Measurements from ENCODE around the gene ZNF740.

ZNF740 gene

DNA sequence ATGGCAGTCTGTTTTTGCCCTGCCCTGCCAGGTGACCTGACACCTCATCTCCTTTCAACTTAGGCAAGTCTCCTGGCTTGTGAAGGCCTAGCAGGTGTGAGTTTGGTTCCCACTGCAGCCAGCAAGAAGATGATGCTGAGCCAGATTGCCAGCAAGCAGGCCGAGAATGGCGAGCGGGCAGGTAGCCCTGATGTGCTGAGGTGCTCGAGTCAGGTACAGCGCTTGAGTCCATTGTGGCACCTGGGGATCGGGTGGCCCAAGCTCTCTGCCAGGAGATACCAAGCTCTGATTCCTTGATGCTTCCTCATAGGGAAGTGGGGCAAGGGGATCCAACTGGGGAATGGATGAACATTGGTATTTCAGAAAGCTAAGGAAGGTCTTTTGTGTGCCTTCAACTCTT lies 4.3 kb downstream of the ZNF740 start:
- CTCF ChIA-PET, result interaction anchor here (0.9 to 9.6 kb wide), 9 partner anchors 10 to 134 kb away, joined by 3 to 108 read pairs (median 4); partner anchors contain the start of gene IGFBP6
- TF ChIP-seq, protein P1, sequence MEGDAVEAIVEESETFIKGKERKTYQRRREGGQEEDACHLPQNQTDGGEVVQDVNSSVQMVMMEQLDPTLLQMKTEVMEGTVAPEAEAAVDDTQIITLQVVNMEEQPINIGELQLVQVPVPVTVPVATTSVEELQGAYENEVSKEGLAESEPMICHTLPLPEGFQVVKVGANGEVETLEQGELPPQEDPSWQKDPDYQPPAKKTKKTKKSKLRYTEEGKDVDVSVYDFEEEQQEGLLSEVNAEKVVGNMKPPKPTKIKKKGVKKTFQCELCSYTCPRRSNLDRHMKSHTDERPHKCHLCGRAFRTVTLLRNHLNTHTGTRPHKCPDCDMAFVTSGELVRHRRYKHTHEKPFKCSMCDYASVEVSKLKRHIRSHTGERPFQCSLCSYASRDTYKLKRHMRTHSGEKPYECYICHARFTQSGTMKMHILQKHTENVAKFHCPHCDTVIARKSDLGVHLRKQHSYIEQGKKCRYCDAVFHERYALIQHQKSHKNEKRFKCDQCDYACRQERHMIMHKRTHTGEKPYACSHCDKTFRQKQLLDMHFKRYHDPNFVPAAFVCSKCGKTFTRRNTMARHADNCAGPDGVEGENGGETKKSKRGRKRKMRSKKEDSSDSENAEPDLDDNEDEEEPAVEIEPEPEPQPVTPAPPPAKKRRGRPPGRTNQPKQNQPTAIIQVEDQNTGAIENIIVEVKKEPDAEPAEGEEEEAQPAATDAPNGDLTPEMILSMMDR (IDR thresholded peaks at IDR 0.05; ENCODE audit: insufficient read depth, low read length, missing control alignments), result no peak
- no peak for DNase-seq (ENCODE audit: low read depth, low spot score)
- POLR2A ChIA-PET, result interaction anchor here (0.8 kb wide), 1 partner anchor 27 kb away, joined by 3 read pairs; no protein-coding TSS in a partner anchor
- H3K4me3 ChIP-seq (ENCODE audit: low read depth, low read length), result no peak overlapping the region

DNA sequence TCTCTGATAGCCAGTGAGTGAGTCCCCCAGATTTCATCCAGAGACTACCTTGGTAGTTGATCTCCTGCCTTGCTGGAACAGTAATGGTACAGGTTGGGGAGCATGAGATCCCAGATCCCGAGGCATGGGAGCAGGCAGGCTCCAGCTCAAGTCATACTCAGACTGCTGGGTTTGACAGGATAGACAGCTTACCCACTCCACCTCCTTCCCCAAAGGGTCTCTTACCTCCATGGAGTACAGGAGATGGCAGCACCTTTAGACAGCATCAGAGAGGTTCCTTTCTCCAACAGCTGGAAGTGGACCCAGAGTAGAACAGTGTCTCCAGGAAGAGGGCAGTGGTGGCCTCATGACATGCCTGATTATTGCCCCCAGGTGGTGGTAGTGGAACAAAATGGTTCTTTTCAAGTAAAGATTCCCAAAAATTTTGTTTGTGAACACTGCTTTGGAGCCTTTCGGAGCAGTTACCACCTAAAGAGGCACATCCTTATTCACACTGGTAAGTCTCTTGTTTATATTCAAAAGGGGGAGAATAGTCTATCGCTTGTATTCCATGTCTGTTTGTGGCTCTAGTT lies 5.1 kb downstream of the ZNF740 start:
- CTCF ChIA-PET, result interaction anchor here (0.9 to 9.6 kb wide), 8 partner anchors 9 to 134 kb away, joined by 3 to 108 read pairs (median 4); partner anchors contain the start of gene IGFBP6

DNA sequence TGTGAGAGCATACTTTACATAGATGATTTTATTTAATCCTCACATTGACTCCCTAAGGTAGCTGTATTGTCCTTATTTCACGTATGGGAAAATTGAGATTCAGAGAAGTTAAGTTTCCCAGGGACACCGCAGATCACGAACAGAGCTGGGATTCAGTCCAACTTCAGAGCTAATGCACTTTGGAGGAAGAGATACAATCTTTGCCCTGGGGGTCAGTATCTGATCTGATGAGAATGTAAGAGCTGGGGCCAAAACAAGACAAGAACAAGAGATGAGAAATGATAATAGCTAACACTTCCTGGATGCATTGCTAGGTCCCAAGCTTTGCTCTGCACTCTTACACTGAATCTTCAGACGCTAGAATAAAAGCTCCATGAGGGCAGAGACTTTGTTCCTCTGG lies 6.2 kb downstream of the ZNF740 start:
- TF ChIP-seq, protein P1 (IDR thresholded peaks at IDR 0.05; ENCODE audit: insufficient read depth, low read length, missing control alignments), result no peak
- DNase-seq (ENCODE audit: low read depth, low spot score), result no peak
- POLR2A ChIA-PET, result interaction anchor here (1.0 to 1.6 kb wide), 2 partner anchors 11 to 121 kb away, joined by 3 to 4 read pairs; no protein-coding TSS in a partner anchor

More for the DNA sequence above, 5.1 kb downstream of the ZNF740 start:
- POLR2A ChIA-PET, result interaction anchor here (0.8 kb wide), 1 partner anchor 28 kb away, joined by 3 read pairs; no protein-coding TSS in a partner anchor
- no peak overlapping the region for H3K4me3 ChIP-seq (ENCODE audit: low read depth, low read length)
- TF ChIP-seq, protein P1 (IDR thresholded peaks at IDR 0.05; ENCODE audit: insufficient read depth, low read length, missing control alignments), result no peak
- no peak for DNase-seq (ENCODE audit: low read depth, low spot score)

DNA sequence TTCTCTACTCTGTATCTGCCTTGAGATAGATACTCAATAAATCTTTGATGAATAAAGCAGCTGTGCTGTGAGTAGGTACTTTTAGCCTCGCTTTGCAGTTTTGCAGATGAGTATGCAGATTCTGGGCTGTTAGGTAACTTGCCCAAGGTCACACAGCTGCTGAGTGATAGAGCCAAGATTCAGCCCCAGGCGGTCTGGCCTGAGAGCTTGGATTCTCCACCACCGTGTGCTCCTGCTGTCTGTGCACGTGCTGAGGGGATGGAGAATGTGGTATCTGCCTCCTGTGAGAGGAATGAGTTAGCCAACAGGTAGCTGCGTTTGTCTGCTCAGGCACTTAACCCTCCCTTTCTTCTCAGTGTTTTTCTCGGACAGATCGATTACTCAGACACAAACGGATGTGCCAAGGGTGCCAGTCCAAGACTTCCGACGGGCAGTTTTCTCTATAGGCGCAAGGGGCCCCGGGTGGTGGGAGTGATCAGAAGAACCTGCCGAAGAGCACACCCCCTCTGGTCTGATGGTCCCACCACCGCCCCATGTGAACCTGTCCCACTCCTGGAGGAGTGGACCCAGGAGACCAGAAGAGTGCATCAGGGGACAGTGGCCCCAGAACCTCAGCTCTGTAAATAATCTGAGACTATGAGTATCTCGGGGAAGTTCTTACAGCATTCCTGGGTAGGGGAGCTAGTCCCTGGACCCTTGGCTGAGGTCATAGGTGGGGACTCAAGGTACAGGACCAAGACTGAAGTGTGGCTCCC lies 6.8 kb downstream of the ZNF740 start:
- DNase-seq (ENCODE audit: low read depth, low spot score), result no peak
- H3K4me3 ChIP-seq (ENCODE audit: low read depth, low read length), result no peak overlapping the region
- ChIA-PET POLR2A (interaction anchor here (0.9 to 1.6 kb wide), 3 partner anchors 10 to 121 kb away, joined by 3 to 4 read pairs (median 3); partner anchors contain the start of gene SPRYD3), CTCF (interaction anchor here (0.7 to 9.6 kb wide), 12 partner anchors 9 to 149 kb away, joined by 3 to 108 read pairs (median 6); partner anchors contain the start of gene AAAS)
- TF ChIP-seq, protein P1 (IDR thresholded peaks at IDR 0.05; ENCODE audit: insufficient read depth, low read length, missing control alignments), result no peak

More for the DNA sequence above, 6.2 kb downstream of the ZNF740 start:
- CTCF ChIA-PET, result interaction anchor here (0.9 to 9.6 kb wide), 10 partner anchors 12 to 149 kb away, joined by 3 to 108 read pairs (median 6); partner anchors contain the start of gene AAAS
- no peak overlapping the region for H3K4me3 ChIP-seq (ENCODE audit: low read depth, low read length)

DNA sequence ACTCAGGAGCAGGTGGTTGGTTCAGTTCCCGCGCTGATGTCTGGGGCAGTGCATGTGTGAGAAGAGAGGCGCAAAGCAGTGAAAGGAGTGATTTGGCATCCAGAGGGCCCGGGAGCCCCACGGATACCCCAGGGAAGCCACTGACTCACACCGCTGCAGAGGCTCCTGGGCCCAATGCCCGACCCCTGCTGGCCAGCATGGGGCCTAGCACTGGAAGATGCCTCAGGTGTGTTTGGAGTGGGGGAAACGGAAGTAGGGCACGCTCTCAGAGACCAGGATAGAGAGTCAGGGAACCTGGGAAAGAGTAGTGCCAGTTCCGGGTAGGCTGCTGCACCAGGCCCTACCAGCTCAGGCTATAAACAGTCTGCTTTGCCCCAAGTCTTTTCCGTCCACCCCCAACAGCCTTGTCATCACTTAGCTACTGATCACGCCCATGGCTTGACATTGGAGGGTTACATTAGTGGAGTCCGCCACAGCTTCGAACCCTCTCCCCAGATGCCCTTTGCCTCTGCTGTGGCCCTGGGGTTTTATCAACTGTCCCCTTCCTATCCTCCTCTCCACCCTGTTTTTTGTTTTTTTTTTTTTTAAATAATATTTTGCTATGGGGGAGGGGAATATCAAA lies 9.7 kb downstream of the ZNF740 start:
- ChIA-PET POLR2A (no interaction called here), CTCF (interaction anchor here (0.9 to 9.6 kb wide), 10 partner anchors 9 to 197 kb away, joined by 3 to 108 read pairs (median 4); partner anchors contain the start of genes CSAD and ZNF740)
- DNase-seq (ENCODE audit: low read depth, low spot score), result no peak

More for the DNA sequence above, 9.7 kb downstream of the ZNF740 start:
- H3K4me3 ChIP-seq (ENCODE audit: low read depth, low read length), result no peak overlapping the region
- TF ChIP-seq, protein P1 (IDR thresholded peaks at IDR 0.05; ENCODE audit: insufficient read depth, low read length, missing control alignments), result peak; percentile 92
